ENCODE data around the gene RPRD1B. TPM values are rescaled to one million over a fixed set of nuclear protein-coding genes. Genes with fewer than 3 reads are reported as not detected.

The RPRD1B gene, protein sequence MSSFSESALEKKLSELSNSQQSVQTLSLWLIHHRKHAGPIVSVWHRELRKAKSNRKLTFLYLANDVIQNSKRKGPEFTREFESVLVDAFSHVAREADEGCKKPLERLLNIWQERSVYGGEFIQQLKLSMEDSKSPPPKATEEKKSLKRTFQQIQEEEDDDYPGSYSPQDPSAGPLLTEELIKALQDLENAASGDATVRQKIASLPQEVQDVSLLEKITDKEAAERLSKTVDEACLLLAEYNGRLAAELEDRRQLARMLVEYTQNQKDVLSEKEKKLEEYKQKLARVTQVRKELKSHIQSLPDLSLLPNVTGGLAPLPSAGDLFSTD
- 46.8 TPM for total RNA-seq

DNA sequence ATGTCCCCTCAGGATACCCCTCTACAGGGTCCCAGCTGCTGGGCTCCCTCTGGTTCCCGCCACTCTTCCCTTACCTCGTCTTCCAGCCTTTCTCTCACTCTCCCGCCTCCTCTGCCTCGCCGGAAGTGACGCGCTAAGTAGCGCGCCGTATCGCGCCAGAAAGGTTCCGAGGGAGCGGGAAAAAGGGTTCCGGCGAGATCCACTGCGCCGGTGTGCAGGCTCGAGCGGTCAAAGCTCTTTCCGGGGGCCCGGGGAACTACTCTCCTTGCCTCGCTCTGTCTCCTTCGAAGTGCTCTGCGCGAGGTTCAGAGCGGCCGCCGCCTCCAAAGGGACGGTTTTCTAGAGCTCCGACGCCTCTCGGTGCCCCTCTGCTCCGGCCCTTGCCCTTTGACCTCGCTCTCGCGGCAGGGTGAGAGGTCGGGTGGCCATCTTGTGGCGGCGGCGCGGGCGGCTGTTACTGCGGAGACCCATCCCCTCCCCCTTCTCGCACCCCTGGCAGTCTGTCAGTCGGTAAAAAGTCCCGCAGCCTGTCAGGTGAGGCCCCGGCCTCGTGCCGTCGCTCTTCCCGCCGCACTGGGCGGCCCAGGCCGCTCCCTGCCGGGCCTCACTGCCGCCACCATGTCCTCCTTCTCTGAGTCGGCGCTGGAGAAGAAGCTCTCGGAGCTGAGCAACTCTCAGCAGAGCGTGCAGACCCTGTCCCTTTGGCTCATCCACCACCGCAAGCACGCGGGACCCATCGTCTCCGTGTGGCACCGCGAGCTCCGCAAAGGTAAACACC is at the start of gene RPRD1B, which contains the start of gene TTI1:
RPRD1B (plus strand) TSS at position 417 of the 778 bp plus-strand sequence; CDS start at position 619, 202 bp downstream.
TTI1 (minus strand) TSS at position 127 of the 778 bp plus-strand sequence. CDS start 19,640 bp downstream, outside the sequence.

Other genes starting within 250 kb of the RPRD1B start
- 25.0 TPM for gene VSTM2L, start 130.6 kb upstream of the RPRD1B start, total RNA-seq
- gene TTI1, start 290 bp upstream of the RPRD1B start, total RNA-seq = 36.4 TPM
- gene TGM2, start 131.5 kb downstream of the RPRD1B start, total RNA-seq = 151 TPM
- gene KIAA1755, start 227.0 kb downstream of the RPRD1B start, total RNA-seq = 24.9 TPM

Data from camera-type eye (tissue), 1 donor.